ENCODE data around the gene NPDC1. TPM values are rescaled to one million over a fixed set of nuclear protein-coding genes. Genes with fewer than 3 reads are reported as not detected.

The NPDC1 gene
- total RNA-seq, 1 experiment from 2014 or later = 89.8 TPM

GRCh38 chr9:137020771-137021567 is 25.0 kb downstream of the NPDC1 start:
- CTCF ChIA-PET = interaction anchor here (0.5 to 0.7 kb wide), 2 partner anchors 58 to 71 kb away, joined by 3 to 5 read pairs; no protein-coding TSS in a partner anchor
- Histone ChIP-seq H3K9me2 (ENCODE audit: insufficient read depth) (no peaks in the 10 kb centered on the region), H4K20me1 (ENCODE audit: insufficient read depth) (no peaks in the 10 kb centered on the region; the same call in 1 of the 2 replicates), H3K9me3 (ENCODE audit: insufficient read depth, low read depth) (no peaks in the 10 kb centered on the region), H3K4me3 (no peak overlapping the region), H2AFZ (no peak overlapping the region), H3K4me2 (no peak overlapping the region), H3K79me2 (ENCODE audit: low read depth) (no peaks in the 10 kb centered on the region), H3K27ac (no peak overlapping the region), H3K27me3 (ENCODE audit: insufficient read depth, low read depth) (no peaks in the 10 kb centered on the region), H3K4me1 (replicated peaks; ENCODE audit: insufficient read depth) (no peaks in the 10 kb centered on the region), H3F3A (ENCODE audit: insufficient read depth, low read depth) (peaks cover 7% of the 10 kb centered on the region; the same call in 1 of the 2 replicates), H3K36me3 (ENCODE audit: low read depth) (no peaks in the 10 kb centered on the region)
- POLR2A ChIA-PET (ENCODE audit: unreplicated experiment) = no interaction called here
- BruUV-seq (replicated peaks) = no TSS peak
- intact Hi-C loops (cut with micrococcal nuclease; ENCODE audit: unreplicated experiment) = no loop called here
- TF ChIP-seq EZH2 (IDR thresholded peaks at IDR 0.05; ENCODE audit: low read depth) = no peak
- TF ChIP-seq CTCF (conservative IDR thresholded peaks at IDR 0.05) = no peak
- DNase-seq = no peak

- POLR2A ChIA-PET (ENCODE audit: unreplicated experiment) = interaction anchor here (0.6 kb wide), 1 partner anchor 135 kb away, joined by 4 read pairs; no protein-coding TSS in a partner anchor
These were observed 25.9 kb downstream of the NPDC1 start for GRCh38 chr9:137019891-137020683.

More at GRCh38 chr9:137019891-137020683, 25.9 kb downstream of the NPDC1 start:
- Histone ChIP-seq H3K27me3 (ENCODE audit: insufficient read depth, low read depth) (no peaks in the 10 kb centered on the region), H3K36me3 (ENCODE audit: low read depth) (no peaks in the 10 kb centered on the region), H2AFZ (no peak overlapping the region), H4K20me1 (ENCODE audit: insufficient read depth) (no peaks in the 10 kb centered on the region; the same call in 1 of the 2 replicates), H3K4me1 (replicated peaks; ENCODE audit: insufficient read depth) (no peaks in the 10 kb centered on the region), H3K9me2 (ENCODE audit: insufficient read depth) (no peaks in the 10 kb centered on the region), H3K79me2 (ENCODE audit: low read depth) (no peaks in the 10 kb centered on the region), H3K4me2 (no peak overlapping the region), H3K27ac (no peak overlapping the region), H3K9me3 (ENCODE audit: insufficient read depth, low read depth) (no peaks in the 10 kb centered on the region), H3K4me3 (no peak overlapping the region), H3F3A (ENCODE audit: insufficient read depth, low read depth) (peaks cover 7% of the 10 kb centered on the region; the same call in 1 of the 2 replicates)
- CTCF ChIA-PET = interaction anchor here (0.7 kb wide), 1 partner anchor 178 kb away, joined by 12 read pairs; the partner anchor contains the start of gene AJM1
- TF ChIP-seq CTCF (conservative IDR thresholded peaks at IDR 0.05) = no peak
- no peak for TF ChIP-seq EZH2 (IDR thresholded peaks at IDR 0.05; ENCODE audit: low read depth)
- no TSS peak for BruUV-seq (replicated peaks)
- intact Hi-C loops (cut with micrococcal nuclease; ENCODE audit: unreplicated experiment) = no loop called here
- no peak for DNase-seq
